ENCODE results near the gene SETD4.

DNA sequence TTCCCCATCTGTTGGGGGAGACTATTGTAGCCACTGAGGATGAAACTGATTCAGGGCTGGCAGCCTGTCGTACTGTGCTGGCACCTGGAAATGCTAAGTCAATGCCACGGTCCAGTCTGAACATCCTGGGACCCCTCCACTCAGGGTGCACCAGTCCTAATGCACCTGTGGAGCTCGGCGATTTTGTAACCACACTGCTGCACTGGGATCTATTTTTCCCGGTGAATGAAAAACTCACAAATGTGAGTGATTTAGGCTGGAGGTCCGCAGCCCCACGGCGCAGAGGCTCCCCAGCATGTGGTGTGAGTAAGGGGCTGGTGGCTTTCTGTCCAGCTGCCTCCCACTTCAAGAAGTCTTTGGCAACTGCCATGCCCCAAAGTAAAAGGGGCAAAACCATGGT lies 35.5 kb downstream of the SETD4 start:
- TF ChIP-seq, protein P1, sequence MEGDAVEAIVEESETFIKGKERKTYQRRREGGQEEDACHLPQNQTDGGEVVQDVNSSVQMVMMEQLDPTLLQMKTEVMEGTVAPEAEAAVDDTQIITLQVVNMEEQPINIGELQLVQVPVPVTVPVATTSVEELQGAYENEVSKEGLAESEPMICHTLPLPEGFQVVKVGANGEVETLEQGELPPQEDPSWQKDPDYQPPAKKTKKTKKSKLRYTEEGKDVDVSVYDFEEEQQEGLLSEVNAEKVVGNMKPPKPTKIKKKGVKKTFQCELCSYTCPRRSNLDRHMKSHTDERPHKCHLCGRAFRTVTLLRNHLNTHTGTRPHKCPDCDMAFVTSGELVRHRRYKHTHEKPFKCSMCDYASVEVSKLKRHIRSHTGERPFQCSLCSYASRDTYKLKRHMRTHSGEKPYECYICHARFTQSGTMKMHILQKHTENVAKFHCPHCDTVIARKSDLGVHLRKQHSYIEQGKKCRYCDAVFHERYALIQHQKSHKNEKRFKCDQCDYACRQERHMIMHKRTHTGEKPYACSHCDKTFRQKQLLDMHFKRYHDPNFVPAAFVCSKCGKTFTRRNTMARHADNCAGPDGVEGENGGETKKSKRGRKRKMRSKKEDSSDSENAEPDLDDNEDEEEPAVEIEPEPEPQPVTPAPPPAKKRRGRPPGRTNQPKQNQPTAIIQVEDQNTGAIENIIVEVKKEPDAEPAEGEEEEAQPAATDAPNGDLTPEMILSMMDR (IDR thresholded peaks at IDR 0.05), result no peak
- TF ChIP-seq POLR2A (IDR thresholded peaks at IDR 0.05), result no peak

Data from body of pancreas (tissue), 4 donors.